Esophagus muscularis mucosa (tissue), 4 donors: Measurements from ENCODE around the gene GNG12.

Experiments
- CTCF ChIP-seq, 3 experiments: fragments of 200-600 bp in 2 of 3; fragments of 450-650 bp in 1 of 3; sonication (generic) in 2 of 3; IDR thresholded peaks; one replicate each; pipeline ENCODE4 v1.5.1; 2017 to 2019; ENCODE audit warnings: antibody characterized with exemption in 3 of 3, mild to moderate bottlenecking in 2 of 3, moderate library complexity in 1 of 3
- EP300 ChIP-seq: sonication (generic); formaldehyde crosslinking; IDR thresholded peaks from one replicate; pipeline ENCODE4 v1.6.1; 2017; ENCODE audit warnings: antibody characterized with exemption
- POLR2A ChIP-seq: fragments of 450-650 bp; IDR thresholded peaks from one replicate; pipeline ENCODE4 v1.6.1; 2017; ENCODE audit warnings: antibody characterized with exemption, moderate library complexity, mild to moderate bottlenecking, low read depth

GRCh38 chr1:67685558-67686266 is 147.6 kb downstream of the GNG12 start:
- TF ChIP-seq CTCF (IDR thresholded peaks at IDR 0.05) (no peak), POLR2A (no peak), EP300 (no peak)
